Neural progenitor cell (in vitro differentiated cells): ENCODE measurements around the gene DEUP1. TPM values are rescaled to one million over a fixed set of nuclear protein-coding genes. Genes with fewer than 3 reads are reported as not detected.
A peak's percentile ranks its signal among the peaks of the same experiment; 100 is the strongest.

Source experiments
- DNase-seq: peaks from one replicate; pipeline ENCODE4 v3.0.0-alpha.2; 2016; ENCODE audit warnings: low spot score
- H2AFZ ChIP-seq: fragments of 200-600 bp; sonication (generic); replicated peaks from 2 replicates; pipeline ENCODE4 v1.6.1; 2016; ENCODE audit warnings: antibody characterized with exemption
- H3F3A ChIP-seq: fragments of 200-600 bp; sonication (generic); 2 replicates; pipeline ENCODE4 v1.6.1; 2016; ENCODE audit warnings: antibody characterized with exemption, low read depth
- H3K27ac ChIP-seq: fragments of 200-600 bp; sonication (generic); 2 replicates; pipeline ENCODE4 v1.5.1; 2016; ENCODE audit warnings: mild to moderate bottlenecking
- H3K27me3 ChIP-seq: fragments of 200-600 bp; sonication (generic); 2 replicates; pipeline ENCODE4 v1.6.1; 2016; ENCODE audit warnings: mild to moderate bottlenecking, moderate library complexity
- H3K36me3 ChIP-seq: fragments of 200-600 bp; sonication (generic); 2 replicates; pipeline ENCODE4 v1.5.1; 2016
- H3K4me1 ChIP-seq: fragments of 200-600 bp; sonication (generic); 2 replicates; pipeline ENCODE4 v1.6.1; 2016; ENCODE audit warnings: mixed run types
- H3K4me2 ChIP-seq: fragments of 200-600 bp; sonication (generic); 2 replicates; pipeline ENCODE4 v1.6.1; 2016
- H3K4me3 ChIP-seq: fragments of 200-600 bp; sonication (generic); 2 replicates; pipeline ENCODE4 v1.5.1; 2016
- H3K79me2 ChIP-seq: fragments of 200-600 bp; sonication (generic); 2 replicates; pipeline ENCODE4 v1.6.1; 2016; ENCODE audit warnings: low read depth
- H3K9ac ChIP-seq: fragments of 200-600 bp; sonication (generic); 2 replicates; pipeline ENCODE4 v1.6.1; 2016
- H3K9me3 ChIP-seq: fragments of 200-600 bp; sonication (generic); 2 replicates; pipeline ENCODE4 v1.5.1; 2016; ENCODE audit warnings: low read depth
- H4K20me1 ChIP-seq: fragments of 200-600 bp; sonication (generic); 2 replicates; pipeline ENCODE4 v1.6.1; 2016; ENCODE audit warnings: low read depth
- H3K27ac Mint-ChIP-seq: 3 replicates; pipeline ENCODE4 v1.8.0; 2021; ENCODE audit warnings: mixed read lengths
- H3K27me3 Mint-ChIP-seq: 2 replicates; pipeline ENCODE4 v1.8.0; 2022; ENCODE audit warnings: low read depth, mild to moderate bottlenecking, inconsistent platforms, moderate library complexity, mixed read lengths; ENCODE audit not compliant: insufficient read depth
- H3K36me3 Mint-ChIP-seq: 3 replicates; pipeline ENCODE4 v1.8.0; 2021; ENCODE audit warnings: mixed read lengths
- H3K4me1 Mint-ChIP-seq: 3 replicates; pipeline ENCODE4 v1.8.0; 2021; ENCODE audit warnings: mixed read lengths
- H3K4me3 Mint-ChIP-seq: 3 replicates; pipeline ENCODE4 v1.8.0; 2021; ENCODE audit warnings: mild to moderate bottlenecking, moderate library complexity, mixed read lengths
- H3K9me3 Mint-ChIP-seq: 3 replicates; pipeline ENCODE4 v1.8.0; 2020; ENCODE audit warnings: mixed read lengths
- CTCF ChIP-seq: fragments of 200-600 bp; sonication (generic); IDR thresholded peaks from 2 replicates; pipeline ENCODE4 v1.5.1; 2017; ENCODE audit warnings: antibody characterized with exemption, mild to moderate bottlenecking
- EZH2 ChIP-seq: fragments of 200-600 bp; sonication (generic); IDR thresholded peaks from 2 replicates; pipeline ENCODE4 v1.6.1; 2017; ENCODE audit warnings: antibody characterized with exemption, mild to moderate bottlenecking, moderate library complexity
- EZH2phosphoT487 ChIP-seq: fragments of 200-600 bp; sonication (generic); IDR thresholded peaks from 2 replicates; pipeline ENCODE4 v1.6.1; 2017; ENCODE audit warnings: antibody characterized with exemption
- total RNA-seq: library from RNA; depleted of rRNA; stranded (reverse); fragments of >200 nt; gene quantifications from 2 replicates; pipeline ENCODE4 v1.2.3, GENCODE V29; 2015; ENCODE audit warnings: low replicate concordance

Gene DEUP1
- total RNA-seq, 1 donor from 2014 or later = not detected

GRCh38 chr11:93393386-93393785 is 62.8 kb downstream of the DEUP1 start:
- H3K27me3 Mint-ChIP-seq = no peaks in the 10 kb centered on the region
- TF ChIP-seq CTCF = no peak
- no peak for TF ChIP-seq EZH2
- TF ChIP-seq EZH2phosphoT487 = no peak
- no peaks in the 10 kb centered on the region for H3K36me3 Mint-ChIP-seq
- Histone ChIP-seq H2AFZ (no peak overlapping the region), H3K4me2 (peak overlapping the region; percentile 20), H3K27ac (peak overlapping the region; percentile 53), H3K4me1 (peaks cover 32% of the 10 kb centered on the region), H3K27me3 (no peaks in the 10 kb centered on the region), H3K79me2 (no peaks in the 10 kb centered on the region), H3K9me3 (no peaks in the 10 kb centered on the region), H4K20me1 (no peaks in the 10 kb centered on the region), H3K4me3 (no peak overlapping the region), H3K36me3 (no peaks in the 10 kb centered on the region), H3F3A (peaks cover 8% of the 10 kb centered on the region), H3K9ac (no peak overlapping the region)
- no peaks in the 10 kb centered on the region for H3K9me3 Mint-ChIP-seq
- DNase-seq = no peak
- H3K27ac Mint-ChIP-seq = no peak overlapping the region
- peaks cover 13% of the 10 kb centered on the region for H3K4me1 Mint-ChIP-seq
- no peak overlapping the region for H3K4me3 Mint-ChIP-seq

- H3K4me2 ChIP-seq = peak overlapping the region; percentile 17
- Mint-ChIP-seq H3K27ac (no peak overlapping the region), H3K9me3 (no peaks in the 10 kb centered on the region), H3K4me1 (peaks cover 13% of the 10 kb centered on the region), H3K27me3 (no peaks in the 10 kb centered on the region), H3K36me3 (no peaks in the 10 kb centered on the region), H3K4me3 (no peak overlapping the region)
- TF ChIP-seq CTCF = no peak
- TF ChIP-seq EZH2 = no peak
- no peak for TF ChIP-seq EZH2phosphoT487
- no peak overlapping the region for H3K4me3 ChIP-seq
- no peaks in the 10 kb centered on the region for H3K79me2 ChIP-seq
- H4K20me1 ChIP-seq = no peaks in the 10 kb centered on the region
- H3F3A ChIP-seq = peaks cover 8% of the 10 kb centered on the region
- no peak for DNase-seq
- no peaks in the 10 kb centered on the region for H3K9me3 ChIP-seq
- H3K9ac ChIP-seq = no peak overlapping the region
- peaks cover 32% of the 10 kb centered on the region for H3K4me1 ChIP-seq
- H3K36me3 ChIP-seq = no peaks in the 10 kb centered on the region
- no peaks in the 10 kb centered on the region for H3K27me3 ChIP-seq
- no peak overlapping the region for H2AFZ ChIP-seq
- peak overlapping the region; percentile 3 for H3K27ac ChIP-seq
Measured at GRCh38 chr11:93394488-93394887, 63.9 kb downstream of the DEUP1 start.

GRCh38 chr11:93396316-93396715 is 65.8 kb downstream of the DEUP1 start:
- H3K36me3 ChIP-seq = no peaks in the 10 kb centered on the region
- no peak overlapping the region for H3K27ac Mint-ChIP-seq
- no peak for TF ChIP-seq CTCF
- no peak for TF ChIP-seq EZH2
- no peak for TF ChIP-seq EZH2phosphoT487

More at GRCh38 chr11:93396316-93396715, 65.8 kb downstream of the DEUP1 start:
- H3K27ac ChIP-seq = no peak overlapping the region
- H2AFZ ChIP-seq = no peak overlapping the region
- DNase-seq = peak; percentile 8
- H3K4me1 Mint-ChIP-seq = peaks cover 13% of the 10 kb centered on the region
- H3K4me3 Mint-ChIP-seq = no peak overlapping the region
- H3K4me3 ChIP-seq = no peak overlapping the region
- H3K36me3 Mint-ChIP-seq = no peaks in the 10 kb centered on the region
- H3K9me3 ChIP-seq = no peaks in the 10 kb centered on the region
- H3F3A ChIP-seq = peaks cover 8% of the 10 kb centered on the region
- H3K27me3 Mint-ChIP-seq = no peaks in the 10 kb centered on the region
- no peaks in the 10 kb centered on the region for H3K79me2 ChIP-seq
- no peak overlapping the region for H3K4me2 ChIP-seq
- no peaks in the 10 kb centered on the region for H4K20me1 ChIP-seq
- peaks cover 32% of the 10 kb centered on the region for H3K4me1 ChIP-seq
- no peaks in the 10 kb centered on the region for H3K27me3 ChIP-seq
- H3K9me3 Mint-ChIP-seq = peaks cover 3% of the 10 kb centered on the region
- H3K9ac ChIP-seq = no peak overlapping the region
